Endothelial cell of umbilical vein (primary cell): Measurements from ENCODE around the gene MYH16. TPM values are rescaled to one million over a fixed set of nuclear protein-coding genes. Genes with fewer than 3 reads are reported as not detected.

Experiments used
- BruUV-seq: library from RNA; stranded (reverse); fragments of 400-500 nt; replicated peaks from 2 replicates; lab custom pipeline; 2021; lab: Mats Ljungman, UMichigan
- CTCF ChIA-PET: fragments of 300-600, 350-600 bp; sonication (Branson Sonifier 250); formaldehyde crosslinking; loops from one replicate; lab custom pipeline; 2021; ENCODE audit warnings: antibody characterized with exemption, inconsistent platforms; lab: Charles Lee
- POLR2A ChIA-PET: fragments of 300-600, 350-600 bp; sonication (Branson Sonifier 250); formaldehyde crosslinking; loops from one replicate; lab custom pipeline; 2021; ENCODE audit warnings: antibody characterized with exemption, inconsistent platforms; lab: Charles Lee
- DNase-seq: peaks from one replicate; pipeline ENCODE4 v3.0.0-alpha.2; 2011; ENCODE audit warnings: low read depth, low spot score
- FAIRE-seq: peaks from 2 replicates; lab custom pipeline; 2011; peaks lifted over from hg19 to GRCh38; lab: Jason Lieb, UNC
- H2AFZ ChIP-seq: 2 replicates; pipeline ENCODE4 v1.6.0; 2012; ENCODE audit warnings: low read depth, low read length, control low read depth, inconsistent platforms
- H3K27ac ChIP-seq: 2 replicates; pipeline ENCODE4 v1.5.1; 2011; ENCODE audit warnings: low read depth, mild to moderate bottlenecking, control low read depth, low read length, moderate library complexity; ENCODE audit not compliant: insufficient read depth
- H3K27me3 ChIP-seq, 2 experiments: 2 replicates each; pipeline versions ENCODE4 v1.6.0 to v1.6.1; 2011; ENCODE audit warnings: low read length in 2 of 2, mixed read lengths in 1 of 2; ENCODE audit not compliant: control insufficient read depth in 2 of 2, insufficient read depth in 2 of 2
- H3K36me3 ChIP-seq, 2 experiments: 2 replicates in 1 of 2; 3 replicates in 1 of 2; pipeline ENCODE4 v1.5.1; 2011; ENCODE audit warnings: low read length in 2 of 2, mild to moderate bottlenecking in 1 of 2, moderate library complexity in 1 of 2; ENCODE audit not compliant: control insufficient read depth in 2 of 2, insufficient read depth in 2 of 2; ENCODE audit errors: extremely low read depth in 1 of 2
- H3K4me1 ChIP-seq: 3 replicates; pipeline ENCODE4 v1.5.1; 2011; ENCODE audit warnings: mild to moderate bottlenecking, low read length; ENCODE audit not compliant: control insufficient read depth, insufficient read depth; ENCODE audit errors: extremely low read depth
- H3K4me2 ChIP-seq: 2 replicates; pipeline ENCODE4 v1.6.1; 2011; ENCODE audit warnings: low read length, control low read depth, mixed read lengths; ENCODE audit not compliant: insufficient read depth
- H3K4me3 ChIP-seq, 3 experiments: fragments of 200-600 bp in 1 of 3; sonication (generic), shearing (Covaris generic) in 1 of 3; replicated peaks in 1 of 3; 2 replicates each; pipeline ENCODE4 v1.5.1; 2011 to 2016; ENCODE audit warnings: control low read depth in 3 of 3, low read length in 3 of 3, mild to moderate bottlenecking in 2 of 3, inconsistent platforms in 1 of 3, low read depth in 1 of 3, moderate library complexity in 1 of 3; ENCODE audit not compliant: insufficient read depth in 1 of 3
- H3K79me2 ChIP-seq: 2 replicates; pipeline ENCODE4 v1.6.0; 2012; ENCODE audit warnings: low read length, inconsistent platforms; ENCODE audit not compliant: control insufficient read depth, insufficient read depth
- H3K9ac ChIP-seq: replicated peaks from 2 replicates; pipeline ENCODE3; 2011; ENCODE audit warnings: low read length, control low read depth; ENCODE audit not compliant: insufficient read depth; ENCODE audit errors: extremely low read depth
- H3K9me1 ChIP-seq: replicated peaks from 3 replicates; pipeline ENCODE4 v1.6.0; 2011; ENCODE audit warnings: mild to moderate bottlenecking, low read length; ENCODE audit not compliant: control insufficient read depth, insufficient read depth; ENCODE audit errors: extremely low read depth
- H3K9me3 ChIP-seq: replicated peaks from 2 replicates; pipeline ENCODE4 v1.5.1; 2012; ENCODE audit warnings: low read length, inconsistent platforms; ENCODE audit not compliant: control insufficient read depth, insufficient read depth
- H4K20me1 ChIP-seq: replicated peaks from 2 replicates; pipeline ENCODE3; 2011; ENCODE audit warnings: mild to moderate bottlenecking, low read length; ENCODE audit not compliant: control insufficient read depth, insufficient read depth; ENCODE audit errors: extremely low read depth
- EZH2 ChIP-seq: IDR thresholded peaks from 2 replicates; pipeline ENCODE4 v1.6.1; 2012; ENCODE audit warnings: borderline replicate concordance, low read depth, mild to moderate bottlenecking, moderate library complexity, low read length, inconsistent platforms; ENCODE audit not compliant: severe bottlenecking
- FOS ChIP-seq: IDR thresholded peaks from 2 replicates; pipeline ENCODE4 v1.6.1; 2011; ENCODE audit warnings: mild to moderate bottlenecking, low read length, moderate library complexity, borderline replicate concordance; ENCODE audit not compliant: insufficient read depth
- GATA2 ChIP-seq: IDR thresholded peaks from 2 replicates; pipeline ENCODE4 v1.7.0; 2011; ENCODE audit warnings: low read depth, mild to moderate bottlenecking, moderate library complexity, mixed read lengths, low read length; ENCODE audit not compliant: insufficient read length, insufficient read depth
- JUN ChIP-seq: IDR thresholded peaks from 2 replicates; pipeline ENCODE4 v1.6.1; 2011; ENCODE audit warnings: borderline replicate concordance, low read depth; ENCODE audit not compliant: insufficient read length, insufficient read depth
- MAX ChIP-seq: IDR thresholded peaks from 2 replicates; pipeline ENCODE4 v1.6.1; 2011; ENCODE audit not compliant: insufficient read depth, insufficient read length
- MYC ChIP-seq: IDR thresholded peaks from one replicate; pipeline ENCODE4 v1.6.1; 2011; ENCODE audit warnings: mild to moderate bottlenecking, low read depth, low read length
- POLR2A ChIP-seq: IDR thresholded peaks from 2 replicates; pipeline ENCODE4 v1.6.1; 2012; ENCODE audit warnings: low read depth, mild to moderate bottlenecking, control low read depth, low read length
- POLR2AphosphoS5 ChIP-seq: IDR thresholded peaks from 2 replicates; pipeline ENCODE4 v1.6.1; 2012; ENCODE audit warnings: low read depth, mild to moderate bottlenecking, control low read depth, low read length, moderate library complexity; ENCODE audit not compliant: insufficient read depth
- dilution Hi-C: fragments of 300-500 bp; cut with MboI; formaldehyde crosslinking; loops from one replicate; pipeline ENCODE4 v1.15.0; 2019; ENCODE audit warnings: low sequenced_read_pairs; ENCODE audit not compliant: extremely low pct_ligation_motif_present
- intact Hi-C: fragments of 100-400 bp; cut with micrococcal nuclease; formaldehyde crosslinking; loops from one replicate; pipeline ENCODE4 v1.10.0; 2022
- polyA plus RNA-seq, 4 experiments: library from polyadenylated mRNA; depleted of rRNA in 3 of 4; stranded (reverse) in 3 of 4; unstranded in 1 of 4; fragments of >200 nt; gene quantifications; 2 replicates each; pipeline versions ENCODE4 v1.2.1 to v1.2.3, GENCODE V29; 2011 to 2012; ENCODE audit warnings: missing spikeins in 1 of 4
- total RNA-seq: library from RNA; stranded (reverse); gene quantifications from 2 replicates; pipeline ENCODE4 v1.2.3, GENCODE V29; 2021
- TF ChIP-seq, protein P1 (sequence below), 2 donors: IDR thresholded peaks; 1 replicate in 1 of 2; 2 replicates in 1 of 2; pipeline ENCODE4 v1.5.1; 2011; ENCODE audit warnings: low read length in 2 of 2, mild to moderate bottlenecking in 2 of 2, moderate library complexity in 2 of 2, control low read depth in 1 of 2, inconsistent platforms in 1 of 2, low read depth in 1 of 2; ENCODE audit not compliant: insufficient read depth in 1 of 2; ENCODE audit errors: extremely low read depth in 1 of 2

The MYH16 gene
- total and polyA plus RNA-seq, 2 donors (not counting 3 experiments of a cell fraction or from before 2014, with no cell fraction given) = 0.01 to 0.11 TPM

DNA sequence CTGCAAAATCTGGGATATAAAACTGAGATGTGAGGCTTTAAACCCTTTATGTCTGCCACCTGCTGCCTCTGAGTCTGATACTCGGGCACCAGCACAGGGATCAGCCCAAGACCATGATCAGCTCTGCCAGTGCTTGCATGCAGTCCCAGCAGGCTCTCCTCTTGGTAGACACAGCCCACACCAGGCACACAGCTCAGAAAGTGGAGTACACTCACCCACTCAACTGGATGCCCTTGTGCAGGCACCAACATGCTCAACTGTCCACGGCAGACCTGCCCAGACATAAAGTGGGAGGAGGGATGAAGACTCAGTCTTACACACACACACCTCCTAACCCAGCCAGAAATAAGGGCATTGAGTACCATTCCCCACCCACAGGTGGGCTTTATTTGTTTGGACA, 18.2 kb upstream of the MYH16 start:
- BruUV-seq = no TSS peak
- Histone ChIP-seq H3K9me1 (no peaks in the 10 kb centered on the region), H3K9ac (no peak overlapping the region), H3K27ac (no peak overlapping the region), H2AFZ (no peak overlapping the region), H3K27me3 (peaks cover 5 to 7% of the 10 kb centered on the region in 2 experiments), H3K9me3 (no peaks in the 10 kb centered on the region), H4K20me1 (no peaks in the 10 kb centered on the region), H3K4me1 (no peaks in the 10 kb centered on the region), H3K79me2 (no peaks in the 10 kb centered on the region), H3K36me3 (no peaks in the 10 kb centered on the region), H3K4me3 (no peak overlapping the region), H3K4me2 (no peak overlapping the region)
- ChIA-PET POLR2A (no interaction called here), CTCF (no interaction called here)
- TF ChIP-seq POLR2A (no peak), GATA2 (no peak), FOS (no peak), MYC (no peak), MAX (no peak), JUN (no peak), EZH2 (no peak), POLR2AphosphoS5 (no peak)
- TF ChIP-seq, protein P1, sequence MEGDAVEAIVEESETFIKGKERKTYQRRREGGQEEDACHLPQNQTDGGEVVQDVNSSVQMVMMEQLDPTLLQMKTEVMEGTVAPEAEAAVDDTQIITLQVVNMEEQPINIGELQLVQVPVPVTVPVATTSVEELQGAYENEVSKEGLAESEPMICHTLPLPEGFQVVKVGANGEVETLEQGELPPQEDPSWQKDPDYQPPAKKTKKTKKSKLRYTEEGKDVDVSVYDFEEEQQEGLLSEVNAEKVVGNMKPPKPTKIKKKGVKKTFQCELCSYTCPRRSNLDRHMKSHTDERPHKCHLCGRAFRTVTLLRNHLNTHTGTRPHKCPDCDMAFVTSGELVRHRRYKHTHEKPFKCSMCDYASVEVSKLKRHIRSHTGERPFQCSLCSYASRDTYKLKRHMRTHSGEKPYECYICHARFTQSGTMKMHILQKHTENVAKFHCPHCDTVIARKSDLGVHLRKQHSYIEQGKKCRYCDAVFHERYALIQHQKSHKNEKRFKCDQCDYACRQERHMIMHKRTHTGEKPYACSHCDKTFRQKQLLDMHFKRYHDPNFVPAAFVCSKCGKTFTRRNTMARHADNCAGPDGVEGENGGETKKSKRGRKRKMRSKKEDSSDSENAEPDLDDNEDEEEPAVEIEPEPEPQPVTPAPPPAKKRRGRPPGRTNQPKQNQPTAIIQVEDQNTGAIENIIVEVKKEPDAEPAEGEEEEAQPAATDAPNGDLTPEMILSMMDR (IDR thresholded peaks at IDR 0.05; ENCODE audit: extremely low read depth in 1 of 2, insufficient read depth in 1 of 2, low read depth in 1 of 2, low read length in 2 of 2) = no peak
- DNase-seq (no peak), FAIRE-seq (no peak)
- dilution Hi-C loops = no loop called here
- intact Hi-C loops = no loop called here
